Measurements from ENCODE around the gene CHRM5. TPM values are rescaled to one million over a fixed set of nuclear protein-coding genes. Genes with fewer than 3 reads are reported as not detected.

The CHRM5 gene
- total and polyA plus RNA-seq, 2 experiments from 2014 or later, result 0.05 to 0.43 TPM

DNA sequence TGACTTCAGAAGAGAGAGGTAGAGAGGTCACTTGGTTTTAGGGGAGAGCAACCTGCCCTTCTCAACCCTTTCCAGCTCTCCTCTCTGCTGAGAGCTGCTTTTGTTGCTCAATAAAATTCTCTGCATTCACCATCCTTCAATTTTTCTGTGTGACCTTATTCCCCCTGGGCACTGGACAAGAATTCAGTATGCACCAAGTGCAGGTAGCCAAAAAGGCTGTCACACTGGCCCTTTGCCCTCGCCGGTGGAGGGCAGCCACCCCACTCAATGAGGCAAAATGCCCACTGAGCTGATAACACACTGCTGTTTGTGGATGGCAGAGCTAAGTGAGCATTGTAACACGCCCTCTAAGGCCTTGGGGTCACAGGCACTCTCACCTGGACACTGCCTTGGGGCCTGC lies 146.4 kb downstream of the CHRM5 start:
- 62 to 67% methylated on average over 3 of the region's 3 CpGs for WGBS, 2 experiments (ENCODE audit: low coverage in 1 of 2, low lambda C conversion rate in 2 of 2, missing lambda C conversion rate in 2 of 2)
- H3K4me3 ChIP-seq, result no peak overlapping the region
- no peak overlapping the region for H3K27ac ChIP-seq
- no peaks in the 10 kb centered on the region for H3K79me2 ChIP-seq (ENCODE audit: insufficient read depth)
- H3K9me3 ChIP-seq (ENCODE audit: low read depth), result no peaks in the 10 kb centered on the region
- no peaks in the 10 kb centered on the region for H3K36me3 ChIP-seq (ENCODE audit: low read depth)
- no peak overlapping the region for H3K4me2 ChIP-seq (ENCODE audit: unreplicated experiment)
- TF ChIP-seq EZH2phosphoT487 (IDR thresholded peaks at IDR 0.05; ENCODE audit: insufficient read depth, low read depth) (no peak), EZH2 (IDR thresholded peaks at IDR 0.05; ENCODE audit: insufficient read depth, poor library complexity, severe bottlenecking) (no peak)
- H3K9me2 ChIP-seq (ENCODE audit: insufficient read depth), result no peaks in the 10 kb centered on the region
- no peaks in the 10 kb centered on the region for H3K4me1 ChIP-seq (ENCODE audit: insufficient read depth)
- no peak for DNase-seq
- no peaks in the 10 kb centered on the region for H3F3A ChIP-seq (ENCODE audit: insufficient read depth)
- no peaks in the 10 kb centered on the region for H3K27me3 ChIP-seq (replicated peaks; ENCODE audit: insufficient read depth)
- in situ Hi-C loops (cut with MboI), result loop anchor here (25.0 kb wide), 1 partner anchor 248 kb away; the partner anchor contains the start of gene LPCAT4
- no peak overlapping the region for H2AFZ ChIP-seq
- H3K9ac ChIP-seq, result no peak overlapping the region
- no peaks in the 10 kb centered on the region for H4K20me1 ChIP-seq (ENCODE audit: insufficient read depth)

DNA sequence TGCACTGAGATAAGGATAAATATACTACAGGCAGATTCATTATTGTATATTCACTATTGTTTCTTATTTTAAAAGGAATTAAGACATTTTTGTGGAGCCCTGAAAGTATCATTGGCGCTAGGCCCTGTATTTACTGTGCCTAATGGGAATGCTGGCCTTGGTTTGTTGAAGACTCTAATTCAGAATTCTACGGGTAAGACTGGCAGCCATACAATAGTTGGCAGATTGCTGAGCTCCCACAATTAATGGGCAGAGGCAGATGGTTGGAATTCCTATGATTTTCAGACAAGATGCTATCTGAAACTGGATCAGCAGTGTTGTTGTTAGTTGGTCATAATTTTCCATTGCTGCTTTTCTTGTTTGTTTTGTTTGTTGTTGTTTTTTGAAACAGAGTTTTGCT lies 148.3 kb downstream of the CHRM5 start:
- Histone ChIP-seq H3F3A (ENCODE audit: insufficient read depth) (no peaks in the 10 kb centered on the region), H3K9me2 (ENCODE audit: insufficient read depth) (no peaks in the 10 kb centered on the region), H3K9me3 (ENCODE audit: low read depth) (no peaks in the 10 kb centered on the region), H3K27ac (no peak overlapping the region), H3K36me3 (ENCODE audit: low read depth) (no peaks in the 10 kb centered on the region), H3K4me2 (ENCODE audit: unreplicated experiment) (no peak overlapping the region), H3K9ac (no peak overlapping the region), H3K4me1 (ENCODE audit: insufficient read depth) (no peaks in the 10 kb centered on the region), H3K4me3 (no peak overlapping the region), H3K27me3 (replicated peaks; ENCODE audit: insufficient read depth) (no peaks in the 10 kb centered on the region), H2AFZ (no peak overlapping the region), H3K79me2 (ENCODE audit: insufficient read depth) (no peaks in the 10 kb centered on the region), H4K20me1 (ENCODE audit: insufficient read depth) (no peaks in the 10 kb centered on the region)
- TF ChIP-seq EZH2 (IDR thresholded peaks at IDR 0.05; ENCODE audit: insufficient read depth, poor library complexity, severe bottlenecking) (no peak), EZH2phosphoT487 (IDR thresholded peaks at IDR 0.05; ENCODE audit: insufficient read depth, low read depth) (no peak)
- WGBS, 2 experiments (ENCODE audit: low coverage in 1 of 2, low lambda C conversion rate in 2 of 2, missing lambda C conversion rate in 2 of 2), result 64 to 70% methylated on average over 2 of the region's 2 CpGs
- in situ Hi-C loops (cut with MboI), result loop anchor here (25.0 kb wide), 1 partner anchor 246 kb away; the partner anchor contains the start of gene LPCAT4
- DNase-seq, result no peak

Other genes starting within 250 kb of the CHRM5 start
- 27.0 and 34.3 TPM in 2 replicates for gene AVEN, start 70.7 kb downstream of the CHRM5 start, total RNA-seq (2014; rRNA removed; shearing (Covaris generic))
- gene AVEN, start 70.7 kb downstream of the CHRM5 start, polyA plus RNA-seq (2016; fragmentation: Nextera tagmentation; extraction: Ambion mirVana), result 18.2 and 18.8 TPM in 2 replicates
- gene EMC7, start 133.4 kb downstream of the CHRM5 start, total RNA-seq (2014; rRNA removed; shearing (Covaris generic)), result 29.6 and 52.6 TPM in 2 replicates
- gene EMC7, start 133.4 kb downstream of the CHRM5 start, polyA plus RNA-seq (2016; fragmentation: Nextera tagmentation; extraction: Ambion mirVana), result 229 and 236 TPM in 2 replicates
- 0.76 and 1.7 TPM in 2 replicates for gene PGBD4, start 133.6 kb downstream of the CHRM5 start, total RNA-seq (2014; rRNA removed; shearing (Covaris generic))
- 0.75 and 0.99 TPM in 2 replicates for gene PGBD4, start 133.6 kb downstream of the CHRM5 start, polyA plus RNA-seq (2016; fragmentation: Nextera tagmentation; extraction: Ambion mirVana)
- 39.3 and 50.8 TPM in 2 replicates for gene KATNBL1, start 241.6 kb downstream of the CHRM5 start, total RNA-seq (2014; rRNA removed; shearing (Covaris generic))
- 51.9 and 57.1 TPM in 2 replicates for gene KATNBL1, start 241.6 kb downstream of the CHRM5 start, polyA plus RNA-seq (2016; fragmentation: Nextera tagmentation; extraction: Ambion mirVana)